HG02840 (cell line): Measurements from ENCODE around the gene C10orf143.

ENCODE experiments used
- ATAC-seq: cut with Tn5 transposase; IDR thresholded peaks from one replicate; pipeline ENCODE4 v1.9.1; 2021; ENCODE audit warnings: mild to moderate bottlenecking, moderate library complexity, moderate number of reproducible peaks; ENCODE audit not compliant: unreplicated experiment, low FRiP score

The C10orf143 gene

DNA sequence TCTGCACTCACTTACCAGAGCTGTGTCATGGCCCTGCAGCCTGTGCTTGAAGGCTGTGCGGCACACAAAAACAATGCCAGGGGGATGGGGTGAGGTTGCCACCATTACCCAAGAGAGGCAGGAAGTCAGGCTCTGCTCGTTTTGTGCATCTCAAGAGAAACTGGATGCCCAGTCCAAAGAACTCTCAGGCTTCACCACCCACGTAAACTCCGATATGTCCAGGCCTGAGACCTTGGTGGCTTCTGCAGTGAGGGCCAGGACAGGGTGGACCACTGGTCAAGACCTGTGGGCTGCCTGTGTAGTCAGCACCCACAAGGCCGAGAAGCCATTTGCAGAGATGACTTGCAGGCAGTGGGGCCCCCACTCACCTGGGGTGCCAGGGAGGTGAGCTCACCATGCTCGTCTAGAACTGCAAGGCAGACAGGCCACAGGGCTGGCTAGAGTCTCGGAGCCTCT lies 91.9 kb downstream of the C10orf143 start:
- no peak for ATAC-seq

DNA sequence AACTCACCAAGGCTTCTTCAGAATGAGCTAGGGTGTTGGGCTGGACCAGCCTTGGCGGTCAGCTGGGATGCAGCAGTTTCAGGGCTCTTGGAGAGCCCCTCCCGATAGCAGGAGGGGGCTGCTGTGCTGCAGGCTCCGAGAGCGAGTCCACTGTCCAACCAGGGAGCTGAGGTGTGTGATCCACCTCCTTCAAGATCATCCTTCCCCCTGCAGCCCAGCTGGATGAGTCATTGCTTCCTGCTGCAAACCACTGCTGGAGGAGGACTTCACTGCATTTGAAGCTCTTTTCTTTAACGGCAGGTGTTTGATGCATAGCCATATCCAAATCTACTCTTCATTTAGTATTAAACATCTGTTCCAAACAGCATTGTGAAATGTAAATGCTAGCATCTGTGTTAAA lies 92.4 kb downstream of the C10orf143 start:
- ATAC-seq = no peak

DNA sequence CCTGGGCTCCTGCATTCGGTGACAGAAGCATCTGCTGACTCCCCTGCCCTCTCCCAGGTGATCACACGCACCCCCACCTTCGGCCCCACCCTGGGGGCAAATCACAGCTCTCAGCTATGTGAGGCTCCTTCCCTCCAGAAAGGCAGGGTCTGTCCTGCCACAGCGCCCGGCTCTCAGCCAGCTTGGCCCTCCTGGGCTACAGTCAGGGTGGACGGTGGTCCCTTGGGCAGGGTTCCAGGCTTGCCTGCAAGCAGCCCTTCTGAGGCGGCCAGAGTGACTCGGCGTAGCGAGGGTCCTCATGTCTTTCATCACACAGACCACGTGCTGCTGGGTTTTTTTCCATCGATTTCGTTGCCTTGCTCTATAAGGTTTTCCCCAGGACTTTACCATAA lies 93.0 kb downstream of the C10orf143 start:
- ATAC-seq = no peak

DNA sequence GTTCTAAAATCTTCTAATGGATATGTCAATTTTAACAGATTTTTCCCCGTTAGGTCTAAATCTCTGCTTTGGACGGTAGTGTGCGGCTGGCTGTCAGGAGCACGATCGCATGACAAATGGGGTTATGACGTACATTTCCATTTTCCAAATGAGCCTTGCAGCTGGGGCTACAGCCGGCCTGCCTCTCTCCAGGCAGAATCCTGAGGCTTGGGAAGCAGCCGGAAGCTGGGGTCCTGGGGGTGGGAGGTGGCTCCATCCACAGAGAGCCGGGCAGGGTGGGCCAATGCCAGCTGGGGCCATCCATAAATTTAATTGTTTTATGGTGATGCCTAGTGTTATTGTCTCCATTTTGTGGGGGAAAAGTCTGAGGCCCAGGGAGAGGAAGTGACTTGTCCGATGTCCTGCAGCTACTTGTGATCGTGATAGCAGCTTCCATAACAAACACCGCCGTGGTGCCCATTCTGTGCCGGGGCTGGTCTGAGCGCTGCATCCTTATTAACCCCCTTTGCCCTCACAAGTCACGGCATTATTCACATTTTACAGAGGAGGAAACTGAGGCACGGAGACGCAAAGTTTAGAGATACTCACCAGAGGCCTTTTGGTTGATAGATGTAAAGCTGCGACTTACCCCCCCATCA lies 93.5 kb downstream of the C10orf143 start:
- no peak for ATAC-seq

DNA sequence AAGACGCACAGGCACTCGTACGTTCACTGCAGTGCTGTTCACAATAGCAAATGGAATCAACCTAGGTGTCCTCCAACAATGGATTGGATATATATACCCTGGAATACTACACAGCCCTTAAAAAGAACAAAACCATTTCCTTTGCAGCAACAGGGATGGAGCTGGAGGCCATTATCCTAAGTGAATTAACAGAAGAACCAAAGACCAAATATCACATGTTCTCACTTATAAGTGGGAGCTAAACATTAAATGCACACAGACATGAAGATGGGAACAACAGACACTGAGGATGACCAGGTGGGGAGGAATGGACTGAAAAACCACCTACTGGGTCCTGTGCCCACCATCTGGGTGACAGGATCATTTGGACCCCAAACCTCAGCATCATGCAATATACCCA lies 94.5 kb downstream of the C10orf143 start:
- ATAC-seq = no peak

DNA sequence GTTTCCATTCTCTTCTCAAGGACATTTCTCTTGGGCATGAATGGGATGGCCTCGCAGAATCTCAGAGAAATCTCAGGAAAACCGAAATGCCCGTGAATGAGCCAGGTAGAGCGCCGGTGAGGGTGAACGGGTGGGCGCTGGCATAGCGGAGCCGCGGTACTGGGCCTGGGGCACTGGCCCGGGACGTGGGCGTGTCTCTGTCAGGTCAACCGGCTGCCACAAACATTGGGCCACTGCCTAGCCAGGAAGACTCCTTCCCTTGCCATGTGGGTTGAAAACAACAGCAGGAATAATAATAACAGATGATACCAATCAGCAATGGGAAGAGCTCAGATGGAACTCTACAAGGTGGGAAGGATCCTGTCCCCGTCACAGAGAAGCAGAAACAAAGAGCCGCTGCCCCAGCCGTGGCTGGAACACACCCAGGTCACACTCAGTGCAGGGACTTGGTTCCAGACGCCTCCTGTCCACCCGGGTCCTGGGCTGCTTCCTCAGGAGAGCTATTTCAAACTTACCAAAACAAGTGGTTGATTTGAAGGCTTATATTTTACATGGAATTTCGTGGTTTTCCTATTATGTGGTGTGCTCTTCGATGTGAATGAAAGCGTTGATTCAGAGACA lies 95.4 kb downstream of the C10orf143 start:
- ATAC-seq = no peak

DNA sequence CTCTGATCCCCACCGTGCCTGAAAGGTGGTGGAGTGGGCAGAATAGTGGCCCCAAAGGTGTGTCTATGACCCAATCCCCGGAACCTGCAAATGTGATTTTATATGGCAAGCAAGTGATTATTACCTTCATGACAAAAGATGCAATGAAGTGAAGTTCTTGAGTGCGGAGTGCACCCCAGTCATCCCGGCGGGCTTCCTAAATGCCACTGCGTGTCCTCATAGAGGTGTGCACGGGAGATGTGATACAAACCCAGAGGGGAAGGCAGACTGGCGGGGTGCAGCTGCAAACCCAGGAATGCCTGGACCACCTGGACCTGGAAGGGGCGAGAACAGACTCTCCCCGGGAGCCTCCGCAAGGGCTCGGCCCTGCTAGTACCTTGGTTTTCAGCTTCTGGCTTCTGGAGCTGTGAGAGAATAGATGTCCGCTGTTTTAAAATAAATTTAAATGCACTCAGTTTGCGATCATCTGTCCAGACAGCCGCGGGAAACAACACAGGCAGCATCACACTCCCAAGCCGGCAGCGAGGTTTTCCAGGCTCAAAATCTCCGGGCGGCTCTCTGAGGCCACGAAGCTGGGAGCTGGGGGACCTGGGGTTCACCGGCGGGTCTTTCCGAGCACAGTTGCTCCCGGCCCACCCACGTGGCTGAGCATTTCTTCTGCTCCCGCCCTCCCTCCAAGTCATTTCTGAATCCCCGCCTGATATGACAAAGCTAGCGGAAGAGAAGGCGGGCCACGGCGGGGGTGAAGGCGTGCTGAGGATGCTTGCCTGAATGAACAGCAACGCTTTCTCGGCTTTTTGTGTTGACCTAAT lies 96.2 kb downstream of the C10orf143 start:
- ATAC-seq = no peak
